Measurements from ENCODE around the gene ZSCAN23. TPM values are rescaled to one million over a fixed set of nuclear protein-coding genes. Genes with fewer than 3 reads are reported as not detected.

Gene ZSCAN23
- total and polyA plus RNA-seq, 9 of the 15 experiments (the other 6 are each of a cell fraction or from before 2014, with no cell fraction given): 0.05 to 0.29 (median 0.21) TPM; not detected in 1

DNA sequence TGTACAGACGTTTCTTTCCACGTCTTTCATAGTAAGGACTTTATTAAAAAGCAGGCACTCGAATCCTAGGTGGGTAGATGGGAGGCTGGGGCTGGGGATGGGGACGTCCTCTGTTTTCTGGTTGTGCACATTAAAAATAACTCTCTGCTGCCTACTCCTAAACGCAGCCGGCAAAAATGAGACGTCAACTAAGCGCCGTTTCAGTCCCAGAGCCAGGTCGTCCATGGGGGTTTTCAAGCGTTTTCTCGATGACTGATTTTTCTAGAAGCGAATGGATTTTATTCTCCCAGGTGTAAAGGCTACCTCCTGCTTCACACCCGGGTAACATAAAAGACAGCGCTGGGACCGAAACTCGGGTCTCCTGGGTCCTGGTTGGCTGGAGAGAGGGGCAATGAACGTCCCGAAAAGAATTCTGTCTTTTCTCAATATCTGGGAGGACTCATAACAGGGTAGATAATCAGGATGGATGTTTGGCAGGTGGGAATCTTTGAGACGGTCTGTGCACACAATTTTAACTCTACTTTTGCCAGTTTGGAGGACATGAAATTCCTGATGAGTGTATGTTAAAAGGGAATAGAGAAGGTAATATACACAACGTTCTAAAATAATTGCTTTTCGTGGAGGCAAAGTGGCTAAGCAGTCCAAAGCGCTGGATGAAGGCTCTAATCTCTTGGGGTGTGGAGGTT is 47.1 kb upstream of the ZSCAN23 start (continued):
- TF ChIP-seq, protein P1, sequence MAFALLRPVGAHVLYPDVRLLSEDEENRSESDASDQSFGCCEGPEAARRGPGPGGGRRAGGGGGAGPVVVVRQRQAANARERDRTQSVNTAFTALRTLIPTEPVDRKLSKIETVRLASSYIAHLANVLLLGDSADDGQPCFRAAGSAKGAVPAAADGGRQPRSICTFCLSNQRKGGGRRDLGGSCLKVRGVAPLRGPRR (CRISPR knock-in tag; IDR thresholded peaks at IDR 0.05): no peak
- no peak for TF ChIP-seq MCM5 (IDR thresholded peaks at IDR 0.05; ENCODE audit: low read depth)
- TF ChIP-seq ZNF253 (CRISPR knock-in tag; conservative IDR thresholded peaks at IDR 0.05): no peak
- no peak for TF ChIP-seq BCL6 (CRISPR knock-in tag; IDR thresholded peaks at IDR 0.05)
- no peak for TF ChIP-seq ZNF143 (CRISPR knock-in tag; IDR thresholded peaks at IDR 0.05)
- no peak; the same call in 1 of the 2 replicates for TF ChIP-seq HCFC1 (IDR thresholded peaks at IDR 0.05; ENCODE audit: low read depth, low read length)
- no peak for TF ChIP-seq POU5F1 (IDR thresholded peaks at IDR 0.05; ENCODE audit: borderline replicate concordance, low read depth, low read length, partially characterized antibody)
- no peak for TF ChIP-seq ZNF121 (CRISPR knock-in tag; conservative IDR thresholded peaks at IDR 0.05)
- no peak for TF ChIP-seq TAF7 (tag; IDR thresholded peaks at IDR 0.05)
- TF ChIP-seq BRCA1 (IDR thresholded peaks at IDR 0.05): no peak
- no peak for TF ChIP-seq BRCA1 (CRISPR knock-in tag; IDR thresholded peaks at IDR 0.05)
- peak; percentile 26 for TF ChIP-seq MEIS2 (IDR thresholded peaks at IDR 0.05; ENCODE audit: partially characterized antibody)
- TF ChIP-seq, protein P2, sequence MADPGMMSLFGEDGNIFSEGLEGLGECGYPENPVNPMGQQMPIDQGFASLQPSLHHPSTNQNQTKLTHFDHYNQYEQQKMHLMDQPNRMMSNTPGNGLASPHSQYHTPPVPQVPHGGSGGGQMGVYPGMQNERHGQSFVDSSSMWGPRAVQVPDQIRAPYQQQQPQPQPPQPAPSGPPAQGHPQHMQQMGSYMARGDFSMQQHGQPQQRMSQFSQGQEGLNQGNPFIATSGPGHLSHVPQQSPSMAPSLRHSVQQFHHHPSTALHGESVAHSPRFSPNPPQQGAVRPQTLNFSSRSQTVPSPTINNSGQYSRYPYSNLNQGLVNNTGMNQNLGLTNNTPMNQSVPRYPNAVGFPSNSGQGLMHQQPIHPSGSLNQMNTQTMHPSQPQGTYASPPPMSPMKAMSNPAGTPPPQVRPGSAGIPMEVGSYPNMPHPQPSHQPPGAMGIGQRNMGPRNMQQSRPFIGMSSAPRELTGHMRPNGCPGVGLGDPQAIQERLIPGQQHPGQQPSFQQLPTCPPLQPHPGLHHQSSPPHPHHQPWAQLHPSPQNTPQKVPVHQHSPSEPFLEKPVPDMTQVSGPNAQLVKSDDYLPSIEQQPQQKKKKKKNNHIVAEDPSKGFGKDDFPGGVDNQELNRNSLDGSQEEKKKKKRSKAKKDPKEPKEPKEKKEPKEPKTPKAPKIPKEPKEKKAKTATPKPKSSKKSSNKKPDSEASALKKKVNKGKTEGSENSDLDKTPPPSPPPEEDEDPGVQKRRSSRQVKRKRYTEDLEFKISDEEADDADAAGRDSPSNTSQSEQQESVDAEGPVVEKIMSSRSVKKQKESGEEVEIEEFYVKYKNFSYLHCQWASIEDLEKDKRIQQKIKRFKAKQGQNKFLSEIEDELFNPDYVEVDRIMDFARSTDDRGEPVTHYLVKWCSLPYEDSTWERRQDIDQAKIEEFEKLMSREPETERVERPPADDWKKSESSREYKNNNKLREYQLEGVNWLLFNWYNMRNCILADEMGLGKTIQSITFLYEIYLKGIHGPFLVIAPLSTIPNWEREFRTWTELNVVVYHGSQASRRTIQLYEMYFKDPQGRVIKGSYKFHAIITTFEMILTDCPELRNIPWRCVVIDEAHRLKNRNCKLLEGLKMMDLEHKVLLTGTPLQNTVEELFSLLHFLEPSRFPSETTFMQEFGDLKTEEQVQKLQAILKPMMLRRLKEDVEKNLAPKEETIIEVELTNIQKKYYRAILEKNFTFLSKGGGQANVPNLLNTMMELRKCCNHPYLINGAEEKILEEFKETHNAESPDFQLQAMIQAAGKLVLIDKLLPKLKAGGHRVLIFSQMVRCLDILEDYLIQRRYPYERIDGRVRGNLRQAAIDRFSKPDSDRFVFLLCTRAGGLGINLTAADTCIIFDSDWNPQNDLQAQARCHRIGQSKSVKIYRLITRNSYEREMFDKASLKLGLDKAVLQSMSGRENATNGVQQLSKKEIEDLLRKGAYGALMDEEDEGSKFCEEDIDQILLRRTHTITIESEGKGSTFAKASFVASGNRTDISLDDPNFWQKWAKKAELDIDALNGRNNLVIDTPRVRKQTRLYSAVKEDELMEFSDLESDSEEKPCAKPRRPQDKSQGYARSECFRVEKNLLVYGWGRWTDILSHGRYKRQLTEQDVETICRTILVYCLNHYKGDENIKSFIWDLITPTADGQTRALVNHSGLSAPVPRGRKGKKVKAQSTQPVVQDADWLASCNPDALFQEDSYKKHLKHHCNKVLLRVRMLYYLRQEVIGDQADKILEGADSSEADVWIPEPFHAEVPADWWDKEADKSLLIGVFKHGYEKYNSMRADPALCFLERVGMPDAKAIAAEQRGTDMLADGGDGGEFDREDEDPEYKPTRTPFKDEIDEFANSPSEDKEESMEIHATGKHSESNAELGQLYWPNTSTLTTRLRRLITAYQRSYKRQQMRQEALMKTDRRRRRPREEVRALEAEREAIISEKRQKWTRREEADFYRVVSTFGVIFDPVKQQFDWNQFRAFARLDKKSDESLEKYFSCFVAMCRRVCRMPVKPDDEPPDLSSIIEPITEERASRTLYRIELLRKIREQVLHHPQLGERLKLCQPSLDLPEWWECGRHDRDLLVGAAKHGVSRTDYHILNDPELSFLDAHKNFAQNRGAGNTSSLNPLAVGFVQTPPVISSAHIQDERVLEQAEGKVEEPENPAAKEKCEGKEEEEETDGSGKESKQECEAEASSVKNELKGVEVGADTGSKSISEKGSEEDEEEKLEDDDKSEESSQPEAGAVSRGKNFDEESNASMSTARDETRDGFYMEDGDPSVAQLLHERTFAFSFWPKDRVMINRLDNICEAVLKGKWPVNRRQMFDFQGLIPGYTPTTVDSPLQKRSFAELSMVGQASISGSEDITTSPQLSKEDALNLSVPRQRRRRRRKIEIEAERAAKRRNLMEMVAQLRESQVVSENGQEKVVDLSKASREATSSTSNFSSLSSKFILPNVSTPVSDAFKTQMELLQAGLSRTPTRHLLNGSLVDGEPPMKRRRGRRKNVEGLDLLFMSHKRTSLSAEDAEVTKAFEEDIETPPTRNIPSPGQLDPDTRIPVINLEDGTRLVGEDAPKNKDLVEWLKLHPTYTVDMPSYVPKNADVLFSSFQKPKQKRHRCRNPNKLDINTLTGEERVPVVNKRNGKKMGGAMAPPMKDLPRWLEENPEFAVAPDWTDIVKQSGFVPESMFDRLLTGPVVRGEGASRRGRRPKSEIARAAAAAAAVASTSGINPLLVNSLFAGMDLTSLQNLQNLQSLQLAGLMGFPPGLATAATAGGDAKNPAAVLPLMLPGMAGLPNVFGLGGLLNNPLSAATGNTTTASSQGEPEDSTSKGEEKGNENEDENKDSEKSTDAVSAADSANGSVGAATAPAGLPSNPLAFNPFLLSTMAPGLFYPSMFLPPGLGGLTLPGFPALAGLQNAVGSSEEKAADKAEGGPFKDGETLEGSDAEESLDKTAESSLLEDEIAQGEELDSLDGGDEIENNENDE (IDR thresholded peaks at IDR 0.05; ENCODE audit: low read depth, low read length): no peak
- TF ChIP-seq, protein P3, sequence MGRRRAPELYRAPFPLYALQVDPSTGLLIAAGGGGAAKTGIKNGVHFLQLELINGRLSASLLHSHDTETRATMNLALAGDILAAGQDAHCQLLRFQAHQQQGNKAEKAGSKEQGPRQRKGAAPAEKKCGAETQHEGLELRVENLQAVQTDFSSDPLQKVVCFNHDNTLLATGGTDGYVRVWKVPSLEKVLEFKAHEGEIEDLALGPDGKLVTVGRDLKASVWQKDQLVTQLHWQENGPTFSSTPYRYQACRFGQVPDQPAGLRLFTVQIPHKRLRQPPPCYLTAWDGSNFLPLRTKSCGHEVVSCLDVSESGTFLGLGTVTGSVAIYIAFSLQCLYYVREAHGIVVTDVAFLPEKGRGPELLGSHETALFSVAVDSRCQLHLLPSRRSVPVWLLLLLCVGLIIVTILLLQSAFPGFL (CRISPR knock-in tag; IDR thresholded peaks at IDR 0.05): 0 out of 2 replicates have a peak, but pooled peaks have one; percentile 52
